ENCODE measurements around the gene FIP1L1. TPM values are rescaled to one million over a fixed set of nuclear protein-coding genes. Genes with fewer than 3 reads are reported as not detected.
A peak's percentile ranks its signal among the peaks of the same experiment; 100 is the strongest.

Gene FIP1L1
- total and polyA plus RNA-seq, 2 of the 4 experiments (the other 2 are of a cell fraction): 31.1 to 37.5 TPM

DNA sequence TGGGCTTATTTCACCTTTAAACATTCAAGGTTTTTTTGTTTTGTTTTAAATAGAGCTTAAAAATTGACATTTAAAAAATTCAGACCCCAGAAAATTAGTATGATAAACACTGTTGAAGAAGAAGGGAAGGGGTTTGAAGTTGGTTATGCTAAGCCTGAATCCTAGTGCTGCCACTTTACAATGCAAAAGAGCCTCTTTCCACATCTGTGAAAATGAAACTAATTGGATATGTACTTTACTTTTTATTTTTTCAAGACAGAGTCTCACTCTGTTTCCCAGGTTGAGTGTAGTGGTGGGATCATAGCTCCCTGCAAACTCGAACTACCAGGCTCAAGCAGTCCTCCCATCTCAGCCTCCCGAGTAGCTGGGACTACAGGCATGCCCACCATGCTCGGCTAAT, 41.8 kb downstream of the FIP1L1 start:
- H3K79me1 ChIP-seq (ENCODE audit: low read depth in 1 of 2, low read length in 2 of 2): peaks cover 24 to 40% of the 10 kb centered on the region in 2 experiments
- no peaks in the 10 kb centered on the region; the same call in 1 of the 2 replicates for H3K4me1 ChIP-seq (ENCODE audit: control insufficient read depth, insufficient read depth, low read length)
- peak overlapping the region; percentile 73; the same call in 1 of the 2 replicates for H2AK5ac ChIP-seq (ENCODE audit: low read depth, low read length)
- no peak overlapping the region for H3K14ac ChIP-seq (replicated peaks; ENCODE audit: low read depth, low read length)
- H3K4ac ChIP-seq (ENCODE audit: low read depth, low read length): no peak overlapping the region
- H2BK5ac ChIP-seq (ENCODE audit: low read depth, low read length, poor library complexity, severe bottlenecking): no peak overlapping the region
- no peak for ATAC-seq (ENCODE audit: low read depth)
- no peak overlapping the region for H4K5ac ChIP-seq (ENCODE audit: low read depth, low read length)
- H2BK20ac ChIP-seq (ENCODE audit: low read depth, low read length): no peak overlapping the region
- TF ChIP-seq SMC3 (IDR thresholded peaks at IDR 0.05; ENCODE audit: low read depth, low read length) (no peak), FOS (IDR thresholded peaks at IDR 0.05; ENCODE audit: low read depth, low read length) (no peak), RFX5 (IDR thresholded peaks at IDR 0.05; ENCODE audit: low read depth, low read length) (no peak), RAD21 (IDR thresholded peaks at IDR 0.05; ENCODE audit: low read length) (no peak), BHLHE40 (IDR thresholded peaks at IDR 0.05; ENCODE audit: low read depth, low read length) (no peak), CEBPB (IDR thresholded peaks at IDR 0.05; ENCODE audit: low read depth, low read length) (no peak), RCOR1 (IDR thresholded peaks at IDR 0.05; ENCODE audit: insufficient replicate concordance, low read length) (no peak), CHD1 (IDR thresholded peaks at IDR 0.05; ENCODE audit: low read depth, low read length) (no peak), MAFK (IDR thresholded peaks at IDR 0.05; ENCODE audit: low read depth, low read length) (no peak), POLR2A (IDR thresholded peaks at IDR 0.05; ENCODE audit: low read depth, low read length) (no peak), MAZ (IDR thresholded peaks at IDR 0.05; ENCODE audit: borderline replicate concordance, low read depth, low read length) (no peak), MXI1 (IDR thresholded peaks at IDR 0.05; ENCODE audit: borderline replicate concordance, low read depth, low read length) (no peak), NFE2L2 (IDR thresholded peaks at IDR 0.05; ENCODE audit: low read depth, low read length) (no peak)
- TF ChIP-seq, protein P1, sequence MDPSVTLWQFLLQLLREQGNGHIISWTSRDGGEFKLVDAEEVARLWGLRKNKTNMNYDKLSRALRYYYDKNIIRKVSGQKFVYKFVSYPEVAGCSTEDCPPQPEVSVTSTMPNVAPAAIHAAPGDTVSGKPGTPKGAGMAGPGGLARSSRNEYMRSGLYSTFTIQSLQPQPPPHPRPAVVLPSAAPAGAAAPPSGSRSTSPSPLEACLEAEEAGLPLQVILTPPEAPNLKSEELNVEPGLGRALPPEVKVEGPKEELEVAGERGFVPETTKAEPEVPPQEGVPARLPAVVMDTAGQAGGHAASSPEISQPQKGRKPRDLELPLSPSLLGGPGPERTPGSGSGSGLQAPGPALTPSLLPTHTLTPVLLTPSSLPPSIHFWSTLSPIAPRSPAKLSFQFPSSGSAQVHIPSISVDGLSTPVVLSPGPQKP (IDR thresholded peaks at IDR 0.05; ENCODE audit: borderline replicate concordance, low read depth, low read length): no peak
- TF ChIP-seq, protein P2, sequence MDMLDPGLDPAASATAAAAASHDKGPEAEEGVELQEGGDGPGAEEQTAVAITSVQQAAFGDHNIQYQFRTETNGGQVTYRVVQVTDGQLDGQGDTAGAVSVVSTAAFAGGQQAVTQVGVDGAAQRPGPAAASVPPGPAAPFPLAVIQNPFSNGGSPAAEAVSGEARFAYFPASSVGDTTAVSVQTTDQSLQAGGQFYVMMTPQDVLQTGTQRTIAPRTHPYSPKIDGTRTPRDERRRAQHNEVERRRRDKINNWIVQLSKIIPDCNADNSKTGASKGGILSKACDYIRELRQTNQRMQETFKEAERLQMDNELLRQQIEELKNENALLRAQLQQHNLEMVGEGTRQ (IDR thresholded peaks at IDR 0.05; ENCODE audit: low read depth, low read length): no peak
- TF ChIP-seq, protein P3, sequence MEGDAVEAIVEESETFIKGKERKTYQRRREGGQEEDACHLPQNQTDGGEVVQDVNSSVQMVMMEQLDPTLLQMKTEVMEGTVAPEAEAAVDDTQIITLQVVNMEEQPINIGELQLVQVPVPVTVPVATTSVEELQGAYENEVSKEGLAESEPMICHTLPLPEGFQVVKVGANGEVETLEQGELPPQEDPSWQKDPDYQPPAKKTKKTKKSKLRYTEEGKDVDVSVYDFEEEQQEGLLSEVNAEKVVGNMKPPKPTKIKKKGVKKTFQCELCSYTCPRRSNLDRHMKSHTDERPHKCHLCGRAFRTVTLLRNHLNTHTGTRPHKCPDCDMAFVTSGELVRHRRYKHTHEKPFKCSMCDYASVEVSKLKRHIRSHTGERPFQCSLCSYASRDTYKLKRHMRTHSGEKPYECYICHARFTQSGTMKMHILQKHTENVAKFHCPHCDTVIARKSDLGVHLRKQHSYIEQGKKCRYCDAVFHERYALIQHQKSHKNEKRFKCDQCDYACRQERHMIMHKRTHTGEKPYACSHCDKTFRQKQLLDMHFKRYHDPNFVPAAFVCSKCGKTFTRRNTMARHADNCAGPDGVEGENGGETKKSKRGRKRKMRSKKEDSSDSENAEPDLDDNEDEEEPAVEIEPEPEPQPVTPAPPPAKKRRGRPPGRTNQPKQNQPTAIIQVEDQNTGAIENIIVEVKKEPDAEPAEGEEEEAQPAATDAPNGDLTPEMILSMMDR (conservative IDR thresholded peaks at IDR 0.05; ENCODE audit: low read depth, low read length): no peak
- no peak overlapping the region for H3K4me3 ChIP-seq (ENCODE audit: insufficient read depth, low read depth, low read length)
- DNase-seq: no peak
- dilution Hi-C loops (cut with HindIII; ENCODE audit: low sequenced_read_pairs, unreplicated experiment): no loop called here
- peak overlapping the region; percentile 55 for H2AK9ac ChIP-seq (replicated peaks; ENCODE audit: low read depth, low read length, poor library complexity)
- no TSS peak for BruUV-seq (replicated peaks)
- no peak overlapping the region for H3K23ac ChIP-seq (ENCODE audit: low read depth, low read length)
- H3K56ac ChIP-seq (ENCODE audit: extremely low read depth, insufficient read depth, low read length): no peak overlapping the region
- intact Hi-C loops (cut with micrococcal nuclease): no loop called here
- in situ Hi-C loops (cut with MboI; ENCODE audit: low sequenced_read_pairs): no loop called here
- no peak overlapping the region for H2AFZ ChIP-seq (replicated peaks; ENCODE audit: low read length, poor library complexity)
- peaks cover 3% of the 10 kb centered on the region; the same call in 1 of the 2 replicates for H4K20me1 ChIP-seq (ENCODE audit: insufficient read depth, low read length)
- no peak overlapping the region for H2BK15ac ChIP-seq (ENCODE audit: low read depth, low read length)
- ChIA-PET POLR2A (ENCODE audit: unreplicated experiment) (no interaction called here), CTCF (no interaction called here)
- H4K8ac ChIP-seq (ENCODE audit: low read depth in 2 of 2, low read length in 2 of 2): no peak overlapping the region
- no CpG with 5 or more reads among the region's 3 CpGs for WGBS, 2 experiments (ENCODE audit: extremely low coverage in 2 of 2, insufficient read length in 1 of 2)
- H3K36me3 ChIP-seq (ENCODE audit: control insufficient read depth, insufficient read depth, low read length): peaks cover 5% of the 10 kb centered on the region
- no peak overlapping the region for H2BK120ac ChIP-seq (ENCODE audit: low read depth, low read length)
- H3K9ac ChIP-seq (ENCODE audit: low read depth, low read length): no peak overlapping the region
- no peak overlapping the region for H3K18ac ChIP-seq (ENCODE audit: low read depth, low read length)
- 0 out of 2 replicates have a peak, but pooled peaks cover 3% of the 10 kb centered on the region for H3K9me1 ChIP-seq (ENCODE audit: insufficient read depth, low read length)
- no peak overlapping the region for H4K91ac ChIP-seq (ENCODE audit: insufficient read depth, low read depth, low read length)
- H3K9me3 ChIP-seq (ENCODE audit: control insufficient read depth, insufficient read depth, low read length): no peaks in the 10 kb centered on the region
- H3K27ac ChIP-seq (ENCODE audit: insufficient read depth, low read length): no peak overlapping the region
- H3K27me3 ChIP-seq (ENCODE audit: control insufficient read depth, insufficient read depth, low read length): no peaks in the 10 kb centered on the region
- H3K4me2 ChIP-seq (ENCODE audit: low read depth, low read length): peak overlapping the region; percentile 27; the same call in 1 of the 2 replicates
